Activated B cell treated with CpG ODN at 0.5 μM for 24 hours (primary cell): Measurements from ENCODE around the gene DSCAML1. TPM values are rescaled to one million over a fixed set of nuclear protein-coding genes. Genes with fewer than 3 reads are reported as not detected.
A peak's percentile ranks its signal among the peaks of the same experiment; 100 is the strongest.

Source experiments
- ATAC-seq: fragments of 200-7000 bp; cut with Tn5 transposase; one replicate; pipeline ENCODE4 v1.10.0; 2021; ENCODE audit warnings: low read depth, mild to moderate bottlenecking, moderate library complexity
- CTCF ChIA-PET: fragments of 350-600 bp; sonication (Branson Sonifier 250); formaldehyde crosslinking; loops from one replicate; lab custom pipeline; 2021; ENCODE audit warnings: antibody characterized with exemption; lab: Charles Lee
- POLR2A ChIA-PET: fragments of 350-600 bp; sonication (Branson Sonifier 250); formaldehyde crosslinking; loops from one replicate; lab custom pipeline; 2021; ENCODE audit warnings: antibody characterized with exemption; lab: Charles Lee
- DNase-seq: peaks from one replicate; pipeline ENCODE4 v3.0.0; 2022
- H3K27ac Mint-ChIP-seq: one replicate; pipeline ENCODE4 v1.8.0; 2020; ENCODE audit warnings: mixed read lengths
- H3K27me3 Mint-ChIP-seq: one replicate; pipeline ENCODE4 v1.8.0; 2021; ENCODE audit warnings: mixed read lengths
- H3K36me3 Mint-ChIP-seq: one replicate; pipeline ENCODE4 v1.8.0; 2021; ENCODE audit warnings: low read depth, mixed read lengths
- H3K4me1 Mint-ChIP-seq: one replicate; pipeline ENCODE4 v1.8.0; 2021; ENCODE audit warnings: mixed read lengths
- H3K4me3 Mint-ChIP-seq: one replicate; pipeline ENCODE4 v1.8.0; 2020; ENCODE audit warnings: mild to moderate bottlenecking, mixed read lengths
- H3K9me3 Mint-ChIP-seq: one replicate; pipeline ENCODE4 v1.8.0; 2020; ENCODE audit warnings: mixed read lengths
- intact Hi-C: fragments of 100-400 bp; cut with micrococcal nuclease; formaldehyde crosslinking; loops from one replicate; pipeline ENCODE4 v1.15.1; 2024
- total RNA-seq: library from RNA; stranded (reverse); gene quantifications from 2 replicates; pipeline ENCODE4 v1.2.3, GENCODE V29; 2022
- TF ChIP-seq, protein P1 (sequence below): fragments of 200-600 bp; IDR thresholded peaks from one replicate; pipeline ENCODE4 v1.8.0; 2022; ENCODE audit warnings: antibody characterized with exemption, mild to moderate bottlenecking

The DSCAML1 gene
- total RNA-seq, 1 donor from 2014 or later: 3.6 TPM

DNA sequence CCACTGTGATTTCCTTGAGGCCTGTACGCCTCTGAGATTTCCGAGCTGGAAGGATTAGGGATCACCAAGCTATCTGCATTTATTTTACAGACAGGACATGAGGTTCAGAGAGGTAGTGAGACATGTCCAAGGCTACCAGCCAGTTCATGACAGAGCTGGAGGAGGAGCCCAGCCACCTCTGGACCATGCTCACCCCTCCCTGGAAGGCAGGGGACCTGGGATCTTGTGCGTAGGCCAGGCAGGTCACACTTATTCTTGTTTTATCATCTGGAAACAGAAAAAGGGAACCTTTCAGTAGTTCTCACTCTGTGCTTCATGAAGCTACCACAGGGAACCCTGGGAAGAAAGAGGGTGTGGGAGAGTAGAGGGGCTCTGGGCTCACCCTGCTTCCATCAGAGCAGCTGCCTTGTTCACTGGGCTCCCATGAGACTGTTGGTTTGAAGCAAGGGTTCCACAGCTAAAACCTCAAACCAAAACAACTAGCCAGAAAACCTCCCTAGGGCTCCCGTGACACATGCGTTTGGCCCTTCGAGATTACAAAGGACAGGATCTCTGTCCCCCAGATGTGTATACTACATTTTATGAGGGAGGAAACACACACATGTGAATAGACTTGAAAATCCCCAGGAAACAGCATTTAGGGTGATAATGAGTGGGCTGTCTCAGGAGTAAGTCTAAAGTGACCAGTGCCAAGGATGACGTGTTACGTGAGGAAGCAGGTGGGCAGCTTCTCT lies 106.4 kb downstream of the DSCAML1 start:
- no peak overlapping the region for H3K4me3 Mint-ChIP-seq
- ChIA-PET POLR2A (no interaction called here), CTCF (no interaction called here)
- H3K27ac Mint-ChIP-seq: peak overlapping the region; percentile 3
- H3K27me3 Mint-ChIP-seq: peaks cover 18% of the 10 kb centered on the region
- no peaks in the 10 kb centered on the region for H3K36me3 Mint-ChIP-seq
- H3K4me1 Mint-ChIP-seq: no peaks in the 10 kb centered on the region
- TF ChIP-seq, protein P1, sequence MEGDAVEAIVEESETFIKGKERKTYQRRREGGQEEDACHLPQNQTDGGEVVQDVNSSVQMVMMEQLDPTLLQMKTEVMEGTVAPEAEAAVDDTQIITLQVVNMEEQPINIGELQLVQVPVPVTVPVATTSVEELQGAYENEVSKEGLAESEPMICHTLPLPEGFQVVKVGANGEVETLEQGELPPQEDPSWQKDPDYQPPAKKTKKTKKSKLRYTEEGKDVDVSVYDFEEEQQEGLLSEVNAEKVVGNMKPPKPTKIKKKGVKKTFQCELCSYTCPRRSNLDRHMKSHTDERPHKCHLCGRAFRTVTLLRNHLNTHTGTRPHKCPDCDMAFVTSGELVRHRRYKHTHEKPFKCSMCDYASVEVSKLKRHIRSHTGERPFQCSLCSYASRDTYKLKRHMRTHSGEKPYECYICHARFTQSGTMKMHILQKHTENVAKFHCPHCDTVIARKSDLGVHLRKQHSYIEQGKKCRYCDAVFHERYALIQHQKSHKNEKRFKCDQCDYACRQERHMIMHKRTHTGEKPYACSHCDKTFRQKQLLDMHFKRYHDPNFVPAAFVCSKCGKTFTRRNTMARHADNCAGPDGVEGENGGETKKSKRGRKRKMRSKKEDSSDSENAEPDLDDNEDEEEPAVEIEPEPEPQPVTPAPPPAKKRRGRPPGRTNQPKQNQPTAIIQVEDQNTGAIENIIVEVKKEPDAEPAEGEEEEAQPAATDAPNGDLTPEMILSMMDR: no peak
- no peak for DNase-seq
- H3K9me3 Mint-ChIP-seq: no peaks in the 10 kb centered on the region
- intact Hi-C loops: no loop called here
- ATAC-seq: peak; percentile 7

DNA sequence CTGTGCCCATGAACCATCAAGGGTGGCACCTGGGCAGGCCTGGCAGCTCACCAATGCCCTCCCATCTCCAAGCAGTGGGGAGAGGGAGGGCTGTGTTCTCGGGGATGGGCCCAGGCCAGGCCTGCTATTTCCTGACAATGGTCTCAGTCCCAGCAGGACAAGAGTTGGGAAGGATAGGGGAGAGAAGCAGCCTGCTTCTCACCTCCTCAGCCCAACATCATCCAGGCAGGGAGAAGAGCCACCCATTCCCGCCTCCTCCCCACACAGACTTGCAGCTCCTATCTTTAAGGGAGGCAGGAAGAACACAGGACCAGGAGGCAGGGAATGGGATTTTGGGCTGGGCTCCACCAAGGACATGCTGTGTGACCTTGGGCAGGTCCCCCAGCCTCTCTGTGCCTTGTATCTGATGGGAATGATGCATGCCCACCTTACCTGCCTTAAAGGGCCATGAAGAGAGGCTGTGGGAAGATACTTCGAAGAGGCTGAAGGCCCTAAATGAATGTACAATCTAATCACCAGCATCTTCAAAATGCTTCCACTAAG lies 108.7 kb downstream of the DSCAML1 start:
- no peak for ATAC-seq
- no peaks in the 10 kb centered on the region for H3K9me3 Mint-ChIP-seq
- no peak overlapping the region for H3K27ac Mint-ChIP-seq
- peaks cover 22% of the 10 kb centered on the region for H3K27me3 Mint-ChIP-seq
- intact Hi-C loops: no loop called here
- DNase-seq: no peak
- TF ChIP-seq, protein P1: no peak
- ChIA-PET POLR2A (no interaction called here), CTCF (no interaction called here)
- H3K36me3 Mint-ChIP-seq: no peaks in the 10 kb centered on the region
- no peak overlapping the region for H3K4me3 Mint-ChIP-seq
- no peaks in the 10 kb centered on the region for H3K4me1 Mint-ChIP-seq

DNA sequence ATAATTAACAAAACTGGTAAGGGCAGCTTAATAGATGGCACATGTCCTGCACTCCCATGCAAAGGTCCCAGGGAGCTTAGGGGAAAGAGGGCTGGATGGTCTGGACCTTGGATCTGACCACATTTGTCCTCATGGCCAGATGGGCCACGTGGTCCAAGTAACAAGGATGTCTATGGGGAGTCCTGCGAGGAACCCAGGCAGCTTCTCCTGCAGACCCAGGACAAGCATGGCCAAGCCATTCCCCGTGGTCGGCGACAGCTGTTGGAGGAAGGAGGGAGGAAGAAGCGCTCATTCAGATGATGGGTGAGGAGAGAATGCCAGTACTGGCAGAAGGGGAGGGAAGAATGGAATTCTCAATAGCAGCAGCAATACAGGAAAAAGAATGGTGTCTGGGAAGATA lies 109.2 kb downstream of the DSCAML1 start:
- H3K27ac Mint-ChIP-seq: no peak overlapping the region
- H3K4me1 Mint-ChIP-seq: no peaks in the 10 kb centered on the region
- H3K36me3 Mint-ChIP-seq: no peaks in the 10 kb centered on the region
- CTCF ChIA-PET: no interaction called here
- POLR2A ChIA-PET: no interaction called here
- DNase-seq (no peak), ATAC-seq (no peak)
- intact Hi-C loops: no loop called here
- peaks cover 17% of the 10 kb centered on the region for H3K27me3 Mint-ChIP-seq
- H3K4me3 Mint-ChIP-seq: no peak overlapping the region
- TF ChIP-seq, protein P1: no peak
- H3K9me3 Mint-ChIP-seq: no peaks in the 10 kb centered on the region

DNA sequence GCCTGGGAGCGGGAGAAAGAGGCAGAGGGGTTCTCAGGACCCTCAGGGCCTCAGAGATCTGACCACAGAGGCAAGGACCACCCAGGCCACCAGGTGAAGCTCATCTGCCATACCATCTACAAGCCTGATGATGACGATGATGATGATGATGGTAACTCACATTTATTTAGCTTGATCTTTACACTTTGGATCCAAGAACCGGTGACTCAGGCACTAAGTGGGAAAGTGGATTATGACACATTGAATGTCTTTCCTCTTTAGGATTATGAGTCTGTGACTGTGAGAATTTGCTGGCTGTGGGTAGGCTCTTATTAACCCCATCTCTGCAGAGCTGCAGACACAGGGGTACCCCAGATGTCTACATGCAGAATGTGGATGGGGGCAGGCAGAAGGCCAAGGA lies 110.3 kb downstream of the DSCAML1 start:
- H3K27ac Mint-ChIP-seq: no peak overlapping the region
- TF ChIP-seq, protein P1: no peak
- H3K4me1 Mint-ChIP-seq: no peaks in the 10 kb centered on the region
- ATAC-seq: no peak
- H3K4me3 Mint-ChIP-seq: no peak overlapping the region
- CTCF ChIA-PET: no interaction called here
- no peak for DNase-seq
- intact Hi-C loops: no loop called here
- no peaks in the 10 kb centered on the region for H3K9me3 Mint-ChIP-seq
- H3K36me3 Mint-ChIP-seq: no peaks in the 10 kb centered on the region
- H3K27me3 Mint-ChIP-seq: peaks cover 18% of the 10 kb centered on the region
- POLR2A ChIA-PET: interaction anchor here (0.6 kb wide), 1 partner anchor 402 kb away, joined by 5 read pairs; no protein-coding TSS in a partner anchor

DNA sequence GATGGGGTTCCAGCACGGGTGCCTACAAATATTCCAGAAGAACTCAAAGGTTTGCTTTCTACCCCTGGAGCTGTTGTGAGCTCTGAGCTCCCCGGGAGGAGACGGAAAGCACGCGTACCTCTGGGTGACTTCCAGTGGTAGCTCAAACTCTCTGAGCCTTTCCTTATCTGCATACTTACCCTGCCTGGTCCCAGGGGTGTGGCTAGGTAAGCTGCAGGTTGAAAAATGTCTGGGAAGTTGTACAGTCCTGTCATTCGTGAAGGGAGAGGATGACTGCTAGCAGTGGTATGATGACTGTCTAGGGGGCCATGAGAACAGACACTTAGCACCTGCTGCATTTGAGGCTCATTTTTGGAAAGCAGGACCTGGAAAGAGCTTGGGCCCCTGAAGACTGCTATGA lies 111.5 kb downstream of the DSCAML1 start:
- intact Hi-C loops: no loop called here
- DNase-seq (no peak), ATAC-seq (no peak)
- Mint-ChIP-seq H3K27ac (no peak overlapping the region), H3K4me1 (no peaks in the 10 kb centered on the region), H3K9me3 (no peaks in the 10 kb centered on the region), H3K27me3 (peaks cover 18% of the 10 kb centered on the region), H3K4me3 (no peak overlapping the region), H3K36me3 (no peaks in the 10 kb centered on the region)
- TF ChIP-seq, protein P1: no peak
- ChIA-PET POLR2A (no interaction called here), CTCF (no interaction called here)
